PC-3 (cell line): ENCODE data around the gene EN2.

Source experiments
- CTCF ChIP-seq: fragments of 300-600 bp; sonication (generic); conservative IDR thresholded peaks from 2 replicates; pipeline ENCODE4 v1.5.1; 2017; ENCODE audit warnings: antibody characterized with exemption, low read depth, mild to moderate bottlenecking, low read length
- EZH2phosphoT487 ChIP-seq: fragments of 300-600 bp; sonication (generic); IDR thresholded peaks from 2 replicates; pipeline ENCODE4 v1.6.1; 2018; ENCODE audit warnings: mild to moderate bottlenecking, antibody characterized with exemption, low read length, borderline replicate concordance

- TF ChIP-seq CTCF (no peak), EZH2phosphoT487 (no peak)
Observed at GRCh38 chr7:155451840-155452239, 6.1 kb upstream of the EN2 start.
